Right lobe of liver (tissue), 6 donors: Measurements from ENCODE around the gene EDN2. TPM values are rescaled to one million over a fixed set of nuclear protein-coding genes. Genes with fewer than 3 reads are reported as not detected.

Source experiments
- ATAC-seq, 4 donors: fragments of 200-7000 bp; cut with Tn5 transposase; one replicate each; pipeline ENCODE4 v1.9.1; 2020; ENCODE audit warnings: mild to moderate bottlenecking in 4 of 4, moderate library complexity in 4 of 4
- DNase-seq, 3 donors: peaks; one replicate each; pipeline ENCODE4 v3.0.0-alpha.2; 2020
- H3K27ac ChIP-seq, 3 donors: fragments of 200-600 bp; one replicate each; pipeline ENCODE4 v1.8.0; 2022
- H3K27me3 ChIP-seq, 2 donors: fragments of 200-600 bp; one replicate each; pipeline ENCODE4 v1.8.0; 2022
- H3K36me3 ChIP-seq, 4 donors: fragments of 200-600 bp; sonication (generic) in 1 of 4; one replicate each; pipeline versions ENCODE4 v1.5.1 to v1.8.0; 2017 to 2022; ENCODE audit warnings: control low read depth in 1 of 4
- H3K4me1 ChIP-seq, 4 donors: fragments of 200-600 bp; sonication (generic) in 1 of 4; one replicate each; pipeline versions ENCODE4 v1.5.1 to v1.8.0; 2017 to 2022; ENCODE audit warnings: control low read depth in 1 of 4
- H3K4me3 ChIP-seq, 3 donors: fragments of 200-600 bp; one replicate each; pipeline ENCODE4 v1.8.0; 2022
- H3K9me3 ChIP-seq, 4 donors: fragments of 200-600 bp; sonication (generic) in 1 of 4; one replicate each; pipeline versions ENCODE4 v1.5.1 to v1.8.0; 2017 to 2022; ENCODE audit warnings: control low read depth in 1 of 4
- POLR2A ChIP-seq: fragments of 450-650 bp; IDR thresholded peaks from one replicate; pipeline ENCODE4 v1.6.1; 2017; ENCODE audit warnings: antibody characterized with exemption, mild to moderate bottlenecking
- WGBS: methylation state at CpG from one replicate; pipeline ENCODE4 v1.1.6; 2018; ENCODE audit warnings: low coverage, low lambda C conversion rate; ENCODE audit not compliant: insufficient coverage; ENCODE audit errors: missing lambda C conversion rate; 5-methylcytosine and 5-hydroxymethylcytosine counted together
- intact Hi-C, 2 donors: fragments of 100-400 bp; cut with DNase I; formaldehyde crosslinking; loops; one replicate each; pipeline versions ENCODE4 v1.11.2 to v1.14.1; 2022
- total RNA-seq, 6 experiments: library from RNA; depleted of rRNA in 2 of 6; stranded (reverse); fragments of >200 nt in 2 of 6; fragmentation: NEBNext Ultra II Directional in 3 of 6; extraction: Animal tissue kit (Norgen Biotek cat#: 25700) in 3 of 6; gene quantifications; one replicate each; pipeline versions ENCODE4 v1.1.0 to v1.2.4, GENCODE V29; 2016 to 2023
- TF ChIP-seq, protein P1 (sequence below), 4 donors: fragments of 200-600 bp in 3 of 4; fragments of 450-650 bp in 1 of 4; IDR thresholded peaks; one replicate each; pipeline versions ENCODE4 v1.5.1 to v1.8.0; 2016 to 2022; ENCODE audit warnings: antibody characterized with exemption in 4 of 4, mild to moderate bottlenecking in 2 of 4
- donor health status: DM: no; HTN: yes; CAD: no.
- donor health status: DM: no; HTN: no; CAD: no.
- donor health status: DM: no; HTN: no; CAD: no.
- donor health status: DM: no; HTN: yes; CAD: no.
- donor health status: DM: no; HTN: yes; CAD: no.

Gene EDN2
- total RNA-seq, 6 experiments from 2014 or later: 0.18 to 1.6 (median 0.31) TPM; not detected in 2

DNA sequence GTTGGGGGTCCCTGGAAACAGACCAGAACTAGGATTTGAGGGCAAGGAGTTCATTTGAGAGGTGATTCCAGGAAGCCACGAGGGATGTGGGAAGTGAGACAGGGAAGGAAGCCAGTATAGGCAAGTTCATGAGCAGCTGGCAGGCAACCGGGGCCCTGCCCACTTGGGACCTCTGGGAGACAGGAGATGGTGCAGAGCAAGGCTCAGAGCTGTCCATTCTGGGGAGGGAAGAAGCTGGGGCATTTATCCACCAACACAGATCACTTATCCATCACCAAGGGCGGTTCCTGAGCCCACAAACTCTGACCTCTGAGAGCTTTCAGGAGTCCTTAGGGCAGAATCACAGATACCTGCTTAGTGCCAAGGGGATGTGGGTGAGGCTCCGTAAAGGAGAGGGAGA is 16.8 kb downstream of the EDN2 start:
- Histone ChIP-seq H3K9me3 (no peaks in the 10 kb centered on the region), H3K4me3 (no peak overlapping the region), H3K4me1 (no peaks in the 10 kb centered on the region), H3K27me3 (no peaks in the 10 kb centered on the region), H3K27ac (no peak overlapping the region), H3K36me3 (no peaks in the 10 kb centered on the region)
- TF ChIP-seq, protein P1, sequence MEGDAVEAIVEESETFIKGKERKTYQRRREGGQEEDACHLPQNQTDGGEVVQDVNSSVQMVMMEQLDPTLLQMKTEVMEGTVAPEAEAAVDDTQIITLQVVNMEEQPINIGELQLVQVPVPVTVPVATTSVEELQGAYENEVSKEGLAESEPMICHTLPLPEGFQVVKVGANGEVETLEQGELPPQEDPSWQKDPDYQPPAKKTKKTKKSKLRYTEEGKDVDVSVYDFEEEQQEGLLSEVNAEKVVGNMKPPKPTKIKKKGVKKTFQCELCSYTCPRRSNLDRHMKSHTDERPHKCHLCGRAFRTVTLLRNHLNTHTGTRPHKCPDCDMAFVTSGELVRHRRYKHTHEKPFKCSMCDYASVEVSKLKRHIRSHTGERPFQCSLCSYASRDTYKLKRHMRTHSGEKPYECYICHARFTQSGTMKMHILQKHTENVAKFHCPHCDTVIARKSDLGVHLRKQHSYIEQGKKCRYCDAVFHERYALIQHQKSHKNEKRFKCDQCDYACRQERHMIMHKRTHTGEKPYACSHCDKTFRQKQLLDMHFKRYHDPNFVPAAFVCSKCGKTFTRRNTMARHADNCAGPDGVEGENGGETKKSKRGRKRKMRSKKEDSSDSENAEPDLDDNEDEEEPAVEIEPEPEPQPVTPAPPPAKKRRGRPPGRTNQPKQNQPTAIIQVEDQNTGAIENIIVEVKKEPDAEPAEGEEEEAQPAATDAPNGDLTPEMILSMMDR (IDR thresholded peaks at IDR 0.05): no peak
- TF ChIP-seq POLR2A: no peak
- 76% methylated on average over 3 of the region's 4 CpGs for WGBS
- ATAC-seq: no peak
- intact Hi-C loops: no loop called here
- DNase-seq: peak in 1 of 3 donors; percentile 24

DNA sequence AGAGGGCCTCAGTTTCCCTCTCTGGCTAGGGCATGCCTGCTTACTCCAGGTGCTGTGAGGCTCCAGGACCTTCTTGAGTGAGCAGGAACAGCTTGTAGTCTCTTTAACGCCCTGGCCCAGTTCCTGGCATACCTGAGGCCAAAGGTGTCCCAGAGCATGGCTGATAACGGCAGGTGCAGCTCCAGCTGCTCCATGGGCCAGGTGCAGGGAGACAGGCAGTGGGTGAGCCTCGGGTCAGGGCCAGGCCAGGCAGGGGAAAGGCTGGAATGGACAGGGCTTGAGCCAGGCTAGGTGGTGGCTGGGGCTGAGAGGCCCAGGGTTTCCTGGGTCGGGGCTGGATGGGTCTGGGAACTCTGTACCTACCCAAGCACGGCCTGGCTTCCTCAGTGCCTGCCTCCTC is 18.3 kb downstream of the EDN2 start:
- TF ChIP-seq, protein P1 (IDR thresholded peaks at IDR 0.05): no peak
- TF ChIP-seq POLR2A: no peak
- intact Hi-C loops: no loop called here
- H3K4me1 ChIP-seq: peaks cover 0 to 8% (median 0%) of the 10 kb centered on the region in 4 donors
- 25% methylated on average over 3 of the region's 5 CpGs for WGBS
- ATAC-seq (no peak), DNase-seq (peak in 1 of 3 donors; percentile 35)
- no peaks in the 10 kb centered on the region for H3K27me3 ChIP-seq
- no peaks in the 10 kb centered on the region for H3K36me3 ChIP-seq
- H3K4me3 ChIP-seq: no peak overlapping the region
- no peak overlapping the region for H3K27ac ChIP-seq
- H3K9me3 ChIP-seq: no peaks in the 10 kb centered on the region

DNA sequence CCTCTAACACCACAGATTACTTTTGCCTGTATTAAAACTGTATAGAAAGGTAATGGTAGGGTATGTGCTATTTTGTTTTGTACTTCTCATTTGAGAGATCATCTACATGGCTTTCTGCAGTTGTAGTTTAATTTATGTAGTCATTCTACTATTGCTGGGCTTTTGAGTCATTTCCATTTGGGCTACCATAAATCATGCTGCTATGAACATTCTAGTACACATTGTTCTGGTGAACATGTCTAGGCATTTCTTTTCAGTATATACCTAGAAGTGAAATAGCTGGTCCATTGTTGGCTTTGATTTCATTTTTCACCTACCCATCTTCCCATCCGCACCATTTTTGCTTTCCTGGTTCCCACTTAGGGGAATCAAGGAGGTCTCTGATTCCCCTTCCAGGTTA is 18.7 kb downstream of the EDN2 start:
- no peaks in the 10 kb centered on the region for H3K36me3 ChIP-seq
- ATAC-seq: no peak
- H3K27ac ChIP-seq: no peak overlapping the region
- no peak for TF ChIP-seq POLR2A
- TF ChIP-seq, protein P1 (IDR thresholded peaks at IDR 0.05): no peak
- no peak overlapping the region for H3K4me3 ChIP-seq
- H3K9me3 ChIP-seq: no peaks in the 10 kb centered on the region
- no peaks in the 10 kb centered on the region for H3K27me3 ChIP-seq
- no peak for DNase-seq
- H3K4me1 ChIP-seq: peaks cover 0 to 8% (median 0%) of the 10 kb centered on the region in 4 donors
- 80% methylated on average over 1 of the region's 1 CpG for WGBS
- intact Hi-C loops: no loop called here

DNA sequence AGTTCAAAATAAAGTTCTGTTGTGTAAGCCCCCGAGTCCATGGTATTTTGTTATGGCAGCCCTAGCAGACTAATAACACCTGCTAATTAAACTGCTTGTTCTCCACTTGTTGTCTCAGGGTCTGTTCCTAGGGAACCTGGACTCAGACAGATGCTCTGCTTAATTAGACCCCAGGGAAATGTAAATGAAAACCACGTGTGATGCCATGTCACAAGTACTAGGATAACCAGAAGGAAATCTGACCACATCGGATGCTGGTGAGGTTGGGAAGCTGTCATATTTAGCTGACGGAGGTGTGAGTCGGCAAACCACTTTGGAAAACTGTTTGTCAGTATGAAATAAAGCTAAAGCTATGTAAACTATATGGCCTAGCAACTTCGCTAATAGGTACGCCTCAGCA is 19.6 kb downstream of the EDN2 start:
- H3K36me3 ChIP-seq: no peaks in the 10 kb centered on the region
- DNase-seq (no peak), ATAC-seq (no peak)
- H3K4me3 ChIP-seq: no peak overlapping the region
- no peaks in the 10 kb centered on the region for H3K9me3 ChIP-seq
- intact Hi-C loops: no loop called here
- no peaks in the 10 kb centered on the region for H3K27me3 ChIP-seq
- no peak for TF ChIP-seq POLR2A
- TF ChIP-seq, protein P1 (IDR thresholded peaks at IDR 0.05): no peak
- peaks cover 0 to 8% (median 0%) of the 10 kb centered on the region in 4 donors for H3K4me1 ChIP-seq
- H3K27ac ChIP-seq: no peak overlapping the region
- WGBS: 85% methylated on average over 7 of the region's 7 CpGs

DNA sequence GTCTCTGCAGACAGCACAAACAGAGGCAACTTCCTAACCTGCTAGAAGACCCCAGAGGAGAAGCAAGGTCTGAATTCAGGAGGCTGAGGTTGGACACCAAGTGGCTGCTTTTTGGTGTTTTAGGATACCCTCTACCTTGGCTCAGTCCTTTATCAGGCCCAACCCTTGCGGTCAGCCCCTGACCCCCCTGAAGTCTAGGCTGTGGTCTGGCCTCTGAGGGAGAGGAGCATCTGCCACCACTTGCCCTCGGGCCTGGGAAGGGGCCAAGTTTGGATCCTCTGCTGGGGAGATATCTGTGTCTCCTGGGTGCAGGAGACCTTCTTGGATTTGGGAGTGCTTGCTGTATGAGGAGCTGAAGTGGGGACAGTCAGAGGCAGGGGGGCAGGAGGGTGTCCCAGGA is 21.0 kb downstream of the EDN2 start:
- Histone ChIP-seq H3K9me3 (no peaks in the 10 kb centered on the region), H3K27ac (no peak overlapping the region), H3K4me3 (no peak overlapping the region), H3K27me3 (no peaks in the 10 kb centered on the region), H3K4me1 (peaks cover 0 to 8% (median 0%) of the 10 kb centered on the region in 4 donors), H3K36me3 (no peaks in the 10 kb centered on the region)
- TF ChIP-seq POLR2A: no peak
- TF ChIP-seq, protein P1 (IDR thresholded peaks at IDR 0.05): no peak
- DNase-seq (no peak), ATAC-seq (no peak)
- intact Hi-C loops: no loop called here
- 100% methylated on average over 1 of the region's 2 CpGs for WGBS
